HG02943 (cell line): Measurements from ENCODE around the gene STARD3.
"Not testable (repeated sequence)": the region's sequence is repeated elsewhere in the genome, so short reads cannot be mapped to it uniquely, and the experiment has no call there.

Experiments used
- ATAC-seq: cut with Tn5 transposase; IDR thresholded peaks from one replicate; pipeline ENCODE4 v1.9.1; 2021; ENCODE audit warnings: mild to moderate bottlenecking, low read depth, moderate library complexity; ENCODE audit not compliant: unreplicated experiment

The STARD3 gene

DNA sequence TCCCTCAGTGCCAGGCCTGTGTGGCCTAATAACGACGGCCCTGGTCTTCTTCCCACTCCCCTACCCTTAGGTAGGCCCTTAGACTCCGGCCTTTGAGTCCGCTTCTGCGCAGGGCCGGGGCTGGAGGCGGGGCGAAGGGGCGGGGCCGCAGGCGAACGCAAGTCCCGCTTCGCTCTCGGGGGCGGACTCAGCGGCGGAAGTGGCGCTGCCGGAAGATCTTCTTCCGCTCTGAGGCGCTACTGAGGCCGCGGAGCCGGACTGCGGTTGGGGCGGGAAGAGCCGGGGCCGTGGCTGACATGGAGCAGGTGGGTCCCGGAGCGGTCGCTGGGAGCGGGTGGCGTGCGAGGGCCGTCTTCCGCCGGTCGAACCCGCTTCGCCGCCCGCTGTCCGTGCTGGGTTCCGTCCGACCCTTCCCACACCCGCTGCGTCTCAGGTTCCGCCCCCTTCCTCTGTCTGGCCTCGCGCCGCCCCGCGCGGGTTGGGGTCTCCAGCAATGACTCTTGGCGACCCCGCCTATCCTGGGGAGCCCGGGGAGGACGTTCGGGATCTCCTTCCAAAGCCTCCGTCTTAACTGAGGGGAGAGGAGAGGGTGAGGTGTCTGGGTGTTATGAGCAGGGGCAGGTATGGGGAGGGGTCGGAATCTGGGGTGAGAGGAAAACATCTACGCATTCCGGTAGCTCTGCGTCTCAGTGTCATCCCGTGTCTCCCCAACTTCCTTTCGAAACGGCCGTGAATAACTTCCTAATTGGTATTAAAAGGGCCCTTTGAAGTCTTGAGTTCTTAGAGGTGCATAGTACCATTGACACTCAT is at the start of gene STARD3:
STARD3 (plus strand) TSS at position 218 of the 810 bp plus-strand sequence. CDS start 16,388 bp downstream, outside the sequence.
- ATAC-seq = no peak

GRCh38 chr17:39590180-39590579 is 46.8 kb upstream of the STARD3 start:
- ATAC-seq = not testable (repeated sequence)

- ATAC-seq = no peak
Measured at GRCh38 chr17:39591958-39592954, 44.7 kb upstream of the STARD3 start.

DNA sequence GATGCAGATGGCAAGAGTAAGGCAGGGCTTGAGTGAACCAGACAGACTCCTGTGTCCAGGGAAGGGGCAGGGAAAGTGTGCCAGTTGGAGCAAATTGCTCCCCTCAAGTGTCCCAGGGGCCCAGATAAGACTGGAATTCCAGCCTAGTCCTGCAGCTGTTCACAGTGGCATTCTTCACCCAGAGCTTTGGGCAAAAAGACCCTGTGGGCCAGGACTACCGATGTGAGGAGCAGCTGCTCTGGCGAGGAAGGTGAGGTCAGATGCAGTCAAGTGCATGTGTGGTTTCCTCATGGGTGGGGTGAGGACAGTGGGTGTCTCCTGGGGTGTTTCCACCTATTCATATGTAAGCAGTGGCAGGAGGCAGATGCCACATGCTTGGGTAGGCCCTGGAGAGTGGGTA is 43.6 kb upstream of the STARD3 start:
- no peak for ATAC-seq

- ATAC-seq = no peak
Measured at GRCh38 chr17:39595294-39595693, 41.6 kb upstream of the STARD3 start.

DNA sequence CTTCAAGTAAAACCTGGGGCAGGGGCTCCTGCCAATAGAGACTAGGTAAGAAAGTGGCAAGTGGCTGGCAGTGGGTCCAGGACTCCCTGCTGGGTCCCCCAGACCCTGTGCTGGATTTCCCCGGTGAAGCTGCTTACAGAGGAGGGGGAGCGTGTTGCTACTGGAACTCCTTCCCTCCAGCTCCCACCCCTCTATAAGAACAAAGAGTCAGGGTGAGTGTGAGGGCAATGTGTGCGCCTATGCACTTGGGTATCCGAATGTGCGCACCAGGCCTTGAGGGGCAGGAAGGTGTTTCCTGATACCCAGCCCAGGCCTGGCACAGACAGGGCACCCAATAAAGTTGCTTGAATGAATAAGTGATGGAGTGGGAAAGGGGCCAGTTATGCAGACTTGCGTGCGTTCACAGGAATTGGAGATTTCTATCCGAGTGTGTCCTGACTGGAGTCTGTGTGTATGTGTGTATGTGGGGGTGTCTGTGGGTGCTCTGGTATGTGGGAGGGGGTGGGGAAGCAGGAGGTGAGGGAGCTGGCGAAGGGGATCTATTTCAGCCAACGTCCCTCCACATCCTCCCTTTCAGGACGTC is 40.9 kb upstream of the STARD3 start:
- ATAC-seq = no peak

DNA sequence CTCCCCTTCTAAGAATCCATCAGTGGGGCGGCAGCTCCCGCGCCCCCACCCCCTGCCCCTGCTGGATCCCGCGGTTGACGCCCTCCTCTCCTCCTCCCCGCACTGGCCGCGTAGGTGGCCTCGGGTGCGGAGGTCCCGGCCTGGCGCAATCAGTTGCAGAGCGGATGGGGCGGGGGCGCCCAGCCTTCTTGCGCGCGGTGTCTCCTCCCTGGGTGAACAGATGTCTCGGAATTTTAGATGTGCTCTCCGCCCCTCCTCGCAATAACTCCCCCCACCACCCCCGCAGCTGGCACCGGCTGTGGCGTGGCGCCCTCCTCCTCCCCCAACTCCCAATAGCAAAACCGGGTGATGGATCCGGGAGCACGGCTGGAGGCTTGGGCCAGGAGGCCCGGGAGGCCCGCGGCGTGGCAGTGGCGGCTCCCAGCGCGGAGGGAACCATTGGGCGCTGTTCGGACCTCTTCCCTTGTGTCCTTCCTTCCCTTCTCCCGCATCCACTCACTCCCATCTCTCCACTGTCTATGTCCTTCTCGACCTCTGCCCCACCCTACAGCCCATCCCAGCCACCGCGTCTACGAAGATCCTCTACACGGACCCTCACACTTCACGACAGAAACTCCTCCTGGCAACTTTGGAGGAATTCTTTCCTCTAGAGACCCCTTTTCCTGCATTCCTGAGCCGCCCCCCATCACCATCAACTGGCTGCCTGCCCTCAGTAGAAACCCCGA is 40.2 kb upstream of the STARD3 start:
- no peak for ATAC-seq

DNA sequence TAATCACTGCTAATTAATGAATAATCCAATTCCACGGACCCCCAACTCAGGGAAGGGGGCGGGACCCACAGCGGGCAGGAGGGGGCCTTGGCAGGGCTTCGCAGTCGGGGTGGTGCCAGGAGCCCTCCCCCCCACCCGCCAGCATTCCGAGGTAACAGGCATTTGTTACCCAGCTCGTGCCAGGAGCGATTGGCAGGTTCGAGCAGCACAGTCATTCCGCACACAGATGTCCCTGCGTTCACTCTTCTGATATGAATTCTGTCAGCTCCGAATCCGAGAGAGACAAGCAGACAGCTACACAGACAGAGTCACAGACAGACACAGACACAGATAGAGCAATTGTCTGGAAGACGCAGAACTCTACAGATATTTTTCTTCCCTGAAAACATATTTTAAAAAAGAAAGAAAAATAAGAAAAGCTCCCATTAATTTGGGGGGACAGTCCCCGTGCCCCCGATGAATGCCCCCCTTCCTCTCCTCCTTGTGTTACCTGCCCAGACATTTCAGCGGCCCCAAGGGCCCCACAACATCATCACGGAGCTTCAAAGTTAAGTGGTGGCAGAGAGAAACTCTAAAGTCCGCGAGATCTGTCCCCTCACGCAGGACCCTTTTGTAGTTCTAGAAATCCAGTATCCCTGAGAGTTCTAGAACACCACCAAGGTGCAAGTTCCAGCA is 39.4 kb upstream of the STARD3 start:
- no peak for ATAC-seq

GRCh38 chr17:39598047-39598481 is 38.9 kb upstream of the STARD3 start:
- no peak for ATAC-seq

- ATAC-seq = no peak
Measured at GRCh38 chr17:39598630-39599003, 38.3 kb upstream of the STARD3 start.

DNA sequence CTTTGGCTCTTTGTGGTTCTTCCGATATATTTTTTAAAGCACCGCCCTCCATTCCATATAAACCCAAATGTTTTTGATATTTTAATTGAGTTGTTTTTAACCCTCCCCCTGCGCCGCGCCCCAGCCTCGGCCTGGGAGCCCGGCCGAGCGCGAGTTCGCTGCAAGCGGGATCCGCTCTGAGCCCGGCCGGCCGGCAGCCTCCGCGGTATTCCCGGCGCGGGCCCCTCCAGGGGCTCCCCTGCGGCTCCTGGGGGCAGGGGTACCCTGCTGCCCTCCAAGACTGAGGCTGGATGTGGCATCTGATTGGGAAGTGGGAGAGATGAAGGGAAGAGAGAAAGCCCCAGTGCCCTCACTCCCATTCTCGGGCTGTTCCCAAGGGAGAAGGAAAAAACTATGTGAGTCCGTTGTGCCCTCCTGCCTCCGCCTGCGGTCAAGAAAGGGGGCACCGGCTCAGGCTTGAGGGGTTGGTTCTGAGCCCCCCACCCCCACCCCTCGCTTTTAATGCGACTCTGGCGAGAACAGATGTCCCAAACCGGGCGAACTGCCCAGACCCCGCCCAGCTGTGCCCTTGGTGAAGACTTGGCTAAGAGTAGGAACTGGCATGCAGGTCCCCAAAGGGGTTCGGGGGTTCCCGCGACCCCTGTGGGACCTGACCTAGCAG is 37.8 kb upstream of the STARD3 start:
- ATAC-seq = no peak

DNA sequence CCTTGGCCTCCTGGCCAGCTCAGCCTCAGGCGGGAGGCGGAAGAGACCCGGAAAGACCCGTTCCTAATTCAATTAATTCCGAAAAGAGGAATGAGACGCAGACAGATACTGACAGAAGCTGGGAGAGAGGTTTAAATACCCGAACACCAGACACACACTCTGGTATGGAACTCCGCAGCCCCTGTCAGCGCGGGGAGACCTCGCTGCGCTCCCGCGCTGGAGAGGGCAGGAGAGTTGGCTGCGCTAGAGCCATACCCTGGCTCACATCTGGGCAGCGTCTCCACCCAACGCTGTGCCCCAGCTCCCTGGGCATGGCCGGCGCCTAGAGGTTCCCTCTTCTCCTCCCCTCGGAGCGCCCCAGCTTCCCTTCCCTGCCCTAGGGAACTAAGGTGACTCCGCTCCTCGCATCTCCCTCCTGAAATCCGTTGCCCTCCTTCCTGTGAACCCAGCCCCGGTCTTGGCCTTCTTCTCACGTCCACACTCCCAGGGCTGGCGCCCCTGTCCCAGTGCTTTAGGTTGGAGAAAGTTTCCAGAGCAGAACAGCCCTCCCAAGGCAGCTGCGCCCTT is 37.2 kb upstream of the STARD3 start:
- ATAC-seq = no peak

DNA sequence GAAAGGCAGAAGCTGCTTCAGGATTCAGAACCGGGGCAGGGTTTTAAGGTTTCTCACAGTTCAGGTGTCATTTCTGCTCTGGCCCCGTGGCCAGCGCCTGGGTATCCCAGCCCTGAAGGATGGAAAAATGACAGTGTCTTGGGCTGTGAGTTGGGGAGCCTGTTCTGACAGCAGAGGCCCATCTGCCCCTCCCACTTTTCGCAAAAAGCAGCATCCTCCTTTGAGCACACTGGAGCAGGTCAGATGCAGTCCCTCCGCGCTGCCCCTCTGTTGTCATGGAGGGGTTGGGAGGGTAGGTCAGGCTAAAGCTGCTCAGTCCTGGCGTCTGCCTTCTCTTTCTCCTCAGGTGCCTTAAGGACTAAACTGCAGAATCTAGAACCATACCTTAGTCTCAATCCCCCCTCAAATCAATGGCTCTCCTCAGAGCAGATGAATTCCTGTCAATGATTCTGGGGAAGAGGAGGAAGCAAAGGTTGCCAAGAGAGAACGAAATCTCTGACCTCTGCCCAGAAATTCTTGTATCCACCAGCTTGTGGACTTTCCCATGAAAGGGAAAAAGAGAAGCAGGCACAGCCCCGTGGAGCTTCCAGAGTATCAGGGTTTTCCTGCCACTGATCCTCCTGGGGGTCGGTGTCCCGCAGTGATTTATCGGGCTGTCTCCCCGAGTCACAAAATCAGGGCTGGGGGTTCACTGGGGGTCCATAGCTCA is 36.5 kb upstream of the STARD3 start:
- no peak for ATAC-seq

DNA sequence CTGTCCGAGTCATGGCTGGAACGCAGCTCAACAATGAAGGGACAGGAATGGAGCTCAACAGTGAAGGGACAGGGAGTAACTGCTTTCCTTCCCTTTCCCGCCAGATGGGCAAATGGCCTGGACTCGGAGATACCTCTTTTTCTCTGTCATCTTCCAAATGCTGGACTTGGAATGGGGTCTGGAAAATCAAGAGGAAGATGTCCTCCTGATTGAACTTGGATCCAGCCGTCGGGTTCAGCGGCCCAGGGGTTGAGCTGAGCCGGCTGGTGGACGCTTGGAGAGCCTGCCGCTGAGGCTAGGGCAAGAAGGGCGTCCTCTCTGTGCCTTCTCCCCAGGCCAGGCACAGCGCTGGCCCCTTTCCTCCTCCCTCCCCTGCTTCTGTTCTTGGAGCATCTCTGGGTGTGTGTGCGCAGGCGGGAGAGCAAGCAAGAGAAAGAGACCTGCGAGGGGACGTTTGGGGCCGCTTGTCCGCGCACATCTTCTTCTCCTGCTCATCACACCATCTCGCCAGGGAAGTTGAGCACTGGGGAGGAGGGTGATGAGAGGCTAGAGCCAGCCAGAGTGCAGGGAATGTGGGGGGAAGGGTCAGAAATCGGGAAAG is 35.8 kb upstream of the STARD3 start:
- ATAC-seq = no peak

DNA sequence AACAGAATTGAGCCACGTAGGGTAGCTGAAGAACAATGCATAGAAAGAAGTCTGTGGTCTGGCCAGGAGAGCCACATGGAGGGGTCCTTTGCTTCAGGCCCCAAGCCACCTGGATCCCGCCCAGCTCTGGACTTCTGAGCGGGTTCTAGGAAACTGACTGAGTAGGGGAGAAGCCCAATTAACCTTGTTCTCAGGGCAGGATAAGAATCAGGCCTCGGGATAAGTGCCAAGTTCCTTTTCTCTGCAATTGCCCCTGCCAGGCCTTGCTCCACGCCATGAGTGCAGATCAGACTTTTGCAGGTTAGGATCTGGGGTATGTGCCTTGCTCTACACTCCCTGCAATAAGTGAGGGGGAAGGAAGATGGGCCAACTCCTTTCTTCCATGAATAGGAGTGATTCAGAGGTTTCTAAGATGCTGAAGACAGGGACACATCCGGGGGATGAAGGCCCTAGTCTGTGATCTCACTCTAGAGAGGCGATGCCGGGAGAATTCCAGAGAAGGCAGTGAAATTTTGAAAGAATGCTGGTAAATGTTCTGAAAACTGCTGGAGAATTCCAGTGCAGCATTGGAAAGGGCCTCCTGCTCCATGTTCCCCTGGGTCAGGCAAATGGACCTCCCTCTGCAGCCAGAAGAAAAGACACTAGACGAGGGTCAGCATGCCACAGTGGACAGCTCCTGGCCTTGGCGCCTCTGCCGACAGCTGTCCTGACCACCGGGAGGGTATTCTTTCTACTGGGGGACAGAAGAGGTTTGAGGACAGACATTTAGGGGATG is 35.0 kb upstream of the STARD3 start:
- no peak for ATAC-seq

GRCh38 chr17:39602533-39603303 is 34.2 kb upstream of the STARD3 start:
- ATAC-seq = no peak
